Measurements from ENCODE around the gene SYT7. TPM values are rescaled to one million over a fixed set of nuclear protein-coding genes. Genes with fewer than 3 reads are reported as not detected.

The SYT7 gene
- total RNA-seq, 2 experiments from 2014 or later = not detected

DNA sequence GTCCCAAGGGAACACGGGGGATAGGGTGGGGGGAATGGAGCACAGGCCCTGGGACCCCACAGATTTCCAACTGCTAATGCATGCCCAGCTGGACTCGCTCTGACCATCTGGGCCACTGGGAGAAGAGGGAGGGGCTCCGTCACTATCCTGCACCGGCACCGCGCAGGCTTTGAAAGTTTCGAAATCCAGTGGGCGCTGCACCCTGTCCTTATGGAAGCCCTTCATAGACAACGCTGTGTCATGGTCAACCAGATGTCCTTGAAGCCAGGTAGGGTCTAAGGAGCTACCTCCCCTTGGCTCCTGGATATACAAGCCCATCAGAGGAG is 42.3 kb downstream of the SYT7 start:
- POLR2A ChIA-PET = no interaction called here
- Histone ChIP-seq H3K27ac (ENCODE audit: low read depth in 1 of 2, low read length in 2 of 2) (no peak overlapping the region), H3K9me3 (ENCODE audit: control insufficient read depth in 1 of 2, insufficient read depth in 1 of 2, low read length in 2 of 2) (no peaks in the 10 kb centered on the region), H3K4me1 (ENCODE audit: insufficient read depth, low read length) (no peaks in the 10 kb centered on the region), H3K27me3 (ENCODE audit: control insufficient read depth in 1 of 2, insufficient read depth in 2 of 2, low read length in 2 of 2) (peaks cover 2 to 4% of the 10 kb centered on the region in 2 experiments), H3K4me3 (ENCODE audit: low read length) (no peak overlapping the region), H3K36me3 (ENCODE audit: insufficient read depth, low read length) (no peaks in the 10 kb centered on the region)
- Mint-ChIP-seq H3K4me3 (no peak overlapping the region), H3K27ac (no peak overlapping the region), H3K36me3 (ENCODE audit: low read depth) (no peaks in the 10 kb centered on the region), H3K27me3 (peaks cover 24% of the 10 kb centered on the region), H3K9me3 (no peaks in the 10 kb centered on the region), H3K4me1 (ENCODE audit: low read depth) (no peaks in the 10 kb centered on the region)
- DNase-seq = no peak
- TF ChIP-seq, protein P1, sequence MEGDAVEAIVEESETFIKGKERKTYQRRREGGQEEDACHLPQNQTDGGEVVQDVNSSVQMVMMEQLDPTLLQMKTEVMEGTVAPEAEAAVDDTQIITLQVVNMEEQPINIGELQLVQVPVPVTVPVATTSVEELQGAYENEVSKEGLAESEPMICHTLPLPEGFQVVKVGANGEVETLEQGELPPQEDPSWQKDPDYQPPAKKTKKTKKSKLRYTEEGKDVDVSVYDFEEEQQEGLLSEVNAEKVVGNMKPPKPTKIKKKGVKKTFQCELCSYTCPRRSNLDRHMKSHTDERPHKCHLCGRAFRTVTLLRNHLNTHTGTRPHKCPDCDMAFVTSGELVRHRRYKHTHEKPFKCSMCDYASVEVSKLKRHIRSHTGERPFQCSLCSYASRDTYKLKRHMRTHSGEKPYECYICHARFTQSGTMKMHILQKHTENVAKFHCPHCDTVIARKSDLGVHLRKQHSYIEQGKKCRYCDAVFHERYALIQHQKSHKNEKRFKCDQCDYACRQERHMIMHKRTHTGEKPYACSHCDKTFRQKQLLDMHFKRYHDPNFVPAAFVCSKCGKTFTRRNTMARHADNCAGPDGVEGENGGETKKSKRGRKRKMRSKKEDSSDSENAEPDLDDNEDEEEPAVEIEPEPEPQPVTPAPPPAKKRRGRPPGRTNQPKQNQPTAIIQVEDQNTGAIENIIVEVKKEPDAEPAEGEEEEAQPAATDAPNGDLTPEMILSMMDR (IDR thresholded peaks at IDR 0.05) = no peak
- intact Hi-C loops (cut with DNase I, micrococcal nuclease) = no loop called here
- no peak for ATAC-seq (ENCODE audit: poor library complexity)
- CTCF ChIA-PET = no interaction called here

DNA sequence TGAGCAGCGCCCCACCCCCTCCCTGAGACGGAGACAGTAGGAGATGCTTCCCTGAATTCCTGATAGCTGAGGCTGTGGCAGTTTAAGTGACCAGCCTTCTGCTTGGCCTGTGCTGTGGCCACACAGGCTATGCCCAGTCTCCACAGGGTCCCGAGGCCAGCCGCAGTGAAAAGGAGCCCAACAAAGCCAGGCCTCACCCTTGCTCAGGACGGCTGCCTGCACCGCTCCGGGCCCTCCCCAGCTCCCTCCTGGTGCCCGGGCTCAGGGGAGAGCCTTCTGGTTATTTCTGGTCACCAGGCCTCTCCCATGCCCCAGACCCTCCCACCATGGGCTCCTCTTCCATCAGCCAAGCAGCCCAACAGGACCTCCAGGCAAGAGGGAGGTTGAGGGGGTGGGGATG is 43.5 kb downstream of the SYT7 start:
- Mint-ChIP-seq H3K27ac (no peak overlapping the region), H3K36me3 (ENCODE audit: low read depth) (no peaks in the 10 kb centered on the region), H3K4me3 (no peak overlapping the region), H3K4me1 (ENCODE audit: low read depth) (no peaks in the 10 kb centered on the region), H3K27me3 (peaks cover 24% of the 10 kb centered on the region), H3K9me3 (no peaks in the 10 kb centered on the region)
- DNase-seq (no peak), ATAC-seq (ENCODE audit: poor library complexity) (no peak)
- TF ChIP-seq, protein P1 (IDR thresholded peaks at IDR 0.05) = no peak
- ChIA-PET CTCF (no interaction called here), POLR2A (no interaction called here)
- Histone ChIP-seq H3K4me1 (ENCODE audit: insufficient read depth, low read length) (no peaks in the 10 kb centered on the region), H3K27me3 (ENCODE audit: control insufficient read depth in 1 of 2, insufficient read depth in 2 of 2, low read length in 2 of 2) (peaks cover 2 to 4% of the 10 kb centered on the region in 2 experiments), H3K36me3 (ENCODE audit: insufficient read depth, low read length) (no peaks in the 10 kb centered on the region), H3K4me3 (ENCODE audit: low read length) (no peak overlapping the region), H3K9me3 (ENCODE audit: control insufficient read depth in 1 of 2, insufficient read depth in 1 of 2, low read length in 2 of 2) (no peaks in the 10 kb centered on the region), H3K27ac (ENCODE audit: low read depth in 1 of 2, low read length in 2 of 2) (no peak overlapping the region)
- intact Hi-C loops (cut with DNase I, micrococcal nuclease) = no loop called here

DNA sequence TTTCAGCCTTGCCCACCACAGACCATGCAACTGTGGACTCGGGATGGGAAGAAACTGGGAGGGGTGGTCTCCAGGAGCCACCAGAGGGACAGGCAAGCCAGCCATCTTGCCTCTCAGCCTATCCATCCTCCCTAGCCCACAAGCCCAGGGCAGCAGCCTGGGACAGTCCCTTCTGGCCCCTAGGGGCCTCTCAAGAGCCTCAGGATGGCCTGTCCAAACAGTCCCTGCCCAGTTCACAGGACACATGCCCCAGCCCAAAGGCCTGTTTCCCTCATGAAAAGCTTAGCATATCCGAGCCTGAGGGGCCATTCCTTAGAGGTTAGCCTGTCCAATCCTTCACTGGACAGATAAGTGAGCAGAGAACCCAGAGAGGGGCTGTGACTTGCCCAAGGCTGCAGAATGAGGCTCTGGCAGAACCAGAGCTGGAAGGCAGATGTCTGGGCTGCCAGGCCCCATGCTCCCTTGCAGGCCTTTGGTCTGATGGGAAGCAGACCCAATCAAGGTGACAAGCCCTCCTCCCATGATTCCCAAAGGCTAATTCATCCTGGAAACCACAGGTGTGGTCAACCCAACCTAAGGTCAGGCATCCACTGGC is 44.1 kb downstream of the SYT7 start:
- H3K36me3 ChIP-seq (ENCODE audit: insufficient read depth, low read length) = no peaks in the 10 kb centered on the region
- no peak overlapping the region for H3K27ac ChIP-seq (ENCODE audit: low read depth in 1 of 2, low read length in 2 of 2)
- DNase-seq (no peak), ATAC-seq (ENCODE audit: poor library complexity) (no peak)
- no peak overlapping the region for H3K4me3 ChIP-seq (ENCODE audit: low read length)
- H3K9me3 Mint-ChIP-seq = no peaks in the 10 kb centered on the region
- intact Hi-C loops (cut with DNase I, micrococcal nuclease) = no loop called here
- no peaks in the 10 kb centered on the region for H3K4me1 Mint-ChIP-seq (ENCODE audit: low read depth)
- no peaks in the 10 kb centered on the region for H3K9me3 ChIP-seq (ENCODE audit: control insufficient read depth in 1 of 2, insufficient read depth in 1 of 2, low read length in 2 of 2)
- no peaks in the 10 kb centered on the region for H3K36me3 Mint-ChIP-seq (ENCODE audit: low read depth)
- H3K4me3 Mint-ChIP-seq = no peak overlapping the region
- H3K27me3 ChIP-seq (ENCODE audit: control insufficient read depth in 1 of 2, insufficient read depth in 2 of 2, low read length in 2 of 2) = peaks cover 2 to 4% of the 10 kb centered on the region in 2 experiments
- peaks cover 24% of the 10 kb centered on the region for H3K27me3 Mint-ChIP-seq
- POLR2A ChIA-PET = no interaction called here
- no peak overlapping the region for H3K27ac Mint-ChIP-seq
- no peaks in the 10 kb centered on the region for H3K4me1 ChIP-seq (ENCODE audit: insufficient read depth, low read length)
- TF ChIP-seq, protein P1 (IDR thresholded peaks at IDR 0.05) = no peak
- CTCF ChIA-PET = no interaction called here

All from CD4-positive, alpha-beta T cell (primary cell).